SK-N-SH treated with all-trans-retinoic acid at 6 μM for 48 hours (cell line): Measurements from ENCODE around the gene GPX3.

ENCODE experiments used
- ATAC-seq: fragments of 200-7000 bp; cut with Tn5 transposase; 3 replicates; pipeline ENCODE4 v1.9.1; 2020; ENCODE audit warnings: mild to moderate bottlenecking, moderate library complexity
- ARNTL ChIP-seq: fragments of 450-650 bp; formaldehyde crosslinking; IDR thresholded peaks from 2 replicates; pipeline ENCODE4 v1.5.0; 2020; ENCODE audit warnings: low read depth, mild to moderate bottlenecking, moderate library complexity, borderline replicate concordance
- BACH2 ChIP-seq: fragments of 250-450 bp; sonication (Bioruptor Pico); IDR thresholded peaks from 2 replicates; pipeline ENCODE4 v1.9.0; 2021; ENCODE audit warnings: mild to moderate bottlenecking, borderline replicate concordance
- CSDC2 ChIP-seq: fragments of 250-450 bp; sonication (Bioruptor Pico); IDR thresholded peaks from 2 replicates; pipeline ENCODE4 v1.5.0; 2020; ENCODE audit warnings: mild to moderate bottlenecking, moderate library complexity
- GLIS3 ChIP-seq: fragments of 250-450 bp; sonication (Bioruptor Pico); IDR thresholded peaks from 2 replicates; pipeline ENCODE4 v1.5.0; 2020; ENCODE audit warnings: mild to moderate bottlenecking, moderate library complexity
- ISL1 ChIP-seq: fragments of 250-450 bp; sonication (Bioruptor Pico); IDR thresholded peaks from 2 replicates; pipeline ENCODE4 v2.1.2; 2022; ENCODE audit warnings: mild to moderate bottlenecking, moderate library complexity
- OSR1 ChIP-seq: fragments of 250-450 bp; sonication (Bioruptor Pico); IDR thresholded peaks from 2 replicates; pipeline ENCODE4 v1.8.0; 2022; ENCODE audit warnings: moderate library complexity, mild to moderate bottlenecking, inconsistent platforms
- POU6F1 ChIP-seq: fragments of 250-450 bp; sonication (Bioruptor Pico); IDR thresholded peaks from 2 replicates; pipeline ENCODE4 v1.8.0; 2021; ENCODE audit warnings: low read depth, mild to moderate bottlenecking, moderate library complexity, borderline replicate concordance
- PPARA ChIP-seq: fragments of 250-450 bp; sonication (Bioruptor Pico); IDR thresholded peaks from 2 replicates; pipeline ENCODE4 v1.5.0; 2020; ENCODE audit warnings: mild to moderate bottlenecking, borderline replicate concordance
- RARB ChIP-seq: fragments of 250-450 bp; sonication (Bioruptor Pico); IDR thresholded peaks from 2 replicates; pipeline ENCODE4 v1.8.0; 2021; ENCODE audit warnings: mild to moderate bottlenecking, moderate library complexity
- SNAI2 ChIP-seq: fragments of 250-450 bp; sonication (Bioruptor Pico); IDR thresholded peaks from 2 replicates; pipeline ENCODE4 v1.5.0; 2020; ENCODE audit warnings: mild to moderate bottlenecking, moderate library complexity
- TCF4 ChIP-seq: fragments of 250-450 bp; sonication (Bioruptor Pico); IDR thresholded peaks from 2 replicates; pipeline ENCODE4 v1.8.0; 2021; ENCODE audit warnings: mild to moderate bottlenecking, moderate library complexity, borderline replicate concordance
- TOX ChIP-seq: fragments of 250-450 bp; sonication (Bioruptor Pico); IDR thresholded peaks from 2 replicates; pipeline ENCODE4 v1.8.0; 2021; ENCODE audit warnings: mild to moderate bottlenecking, moderate library complexity, borderline replicate concordance
- ZC3H10 ChIP-seq: fragments of 250-450 bp; sonication (Bioruptor Pico); IDR thresholded peaks from 2 replicates; pipeline ENCODE4 v1.5.1; 2021; ENCODE audit warnings: mild to moderate bottlenecking, moderate library complexity
- ZFP3 ChIP-seq: fragments of 250-450 bp; sonication (Bioruptor Pico); IDR thresholded peaks from 2 replicates; pipeline ENCODE4 v1.5.0; 2020; ENCODE audit warnings: mild to moderate bottlenecking, moderate library complexity
- ZFP30 ChIP-seq: fragments of 450-650 bp; formaldehyde crosslinking; IDR thresholded peaks from 2 replicates; pipeline ENCODE4 v1.5.0; 2022; ENCODE audit warnings: mild to moderate bottlenecking, moderate library complexity
- ZNF565 ChIP-seq: fragments of 450-650 bp; formaldehyde crosslinking; conservative IDR thresholded peaks from 2 replicates; pipeline ENCODE4 v1.5.0; 2020; ENCODE audit warnings: low read depth, mild to moderate bottlenecking, moderate library complexity
- ZNF70 ChIP-seq: fragments of 450-650 bp; formaldehyde crosslinking; IDR thresholded peaks from 2 replicates; pipeline ENCODE4 v1.5.0; 2020; ENCODE audit warnings: mild to moderate bottlenecking, moderate library complexity
- ZNF8 ChIP-seq: fragments of 450-650 bp; formaldehyde crosslinking; IDR thresholded peaks from 2 replicates; pipeline ENCODE4 v1.5.0; 2020; ENCODE audit warnings: mild to moderate bottlenecking, moderate library complexity
- TF ChIP-seq, protein P1 (sequence below): fragments of 250-450 bp; sonication (Bioruptor Pico); IDR thresholded peaks from 2 replicates; pipeline ENCODE4 v1.5.1; 2020; ENCODE audit warnings: low read depth, mild to moderate bottlenecking, moderate library complexity
- TF ChIP-seq, protein P2 (sequence below): fragments of 250-450 bp; sonication (Bioruptor Pico); IDR thresholded peaks from 2 replicates; pipeline ENCODE4 v1.5.1; 2021; ENCODE audit warnings: mild to moderate bottlenecking, moderate library complexity

The GPX3 gene

DNA sequence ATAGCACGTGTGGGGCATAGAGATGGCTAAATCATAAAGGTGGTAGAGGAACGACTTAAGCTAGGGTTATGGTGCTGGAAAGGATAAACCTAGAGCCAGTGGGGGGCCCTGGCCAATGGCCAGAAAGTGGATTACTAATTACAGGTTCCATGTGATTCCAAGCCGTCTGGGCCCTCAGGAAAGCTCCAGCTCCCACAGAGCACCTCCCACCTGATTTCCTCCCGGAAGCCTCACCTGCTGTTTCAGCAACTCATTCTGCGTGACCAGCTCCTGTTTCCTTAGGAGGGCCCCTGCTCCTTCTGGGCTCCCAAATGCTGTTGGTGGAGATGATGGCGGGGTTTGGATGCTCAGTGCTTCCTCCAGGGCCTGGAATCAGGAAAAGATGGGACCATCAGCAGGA, 16.2 kb downstream of the GPX3 start:
- TF ChIP-seq ZNF565 (CRISPR knock-in tag), result no peak
- TF ChIP-seq ZC3H10, result no peak
- TF ChIP-seq OSR1 (CRISPR knock-in tag), result no peak
- TF ChIP-seq GLIS3 (CRISPR knock-in tag), result no peak
- no peak for TF ChIP-seq ZNF8
- TF ChIP-seq SNAI2, result no peak

GRCh38 chr5:151037561-151038411, 17.4 kb downstream of the GPX3 start:
- peak; percentile 89 for ATAC-seq
- TF ChIP-seq ZNF70 (CRISPR knock-in tag), result no peak
- no peak for TF ChIP-seq ZC3H10
- TF ChIP-seq ARNTL (CRISPR knock-in tag), result no peak
- TF ChIP-seq ZNF8, result no peak
- TF ChIP-seq, protein P1, sequence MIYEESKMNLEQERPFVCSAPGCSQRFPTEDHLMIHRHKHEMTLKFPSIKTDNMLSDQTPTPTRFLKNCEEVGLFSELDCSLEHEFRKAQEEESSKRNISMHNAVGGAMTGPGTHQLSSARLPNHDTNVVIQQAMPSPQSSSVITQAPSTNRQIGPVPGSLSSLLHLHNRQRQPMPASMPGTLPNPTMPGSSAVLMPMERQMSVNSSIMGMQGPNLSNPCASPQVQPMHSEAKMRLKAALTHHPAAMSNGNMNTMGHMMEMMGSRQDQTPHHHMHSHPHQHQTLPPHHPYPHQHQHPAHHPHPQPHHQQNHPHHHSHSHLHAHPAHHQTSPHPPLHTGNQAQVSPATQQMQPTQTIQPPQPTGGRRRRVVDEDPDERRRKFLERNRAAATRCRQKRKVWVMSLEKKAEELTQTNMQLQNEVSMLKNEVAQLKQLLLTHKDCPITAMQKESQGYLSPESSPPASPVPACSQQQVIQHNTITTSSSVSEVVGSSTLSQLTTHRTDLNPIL (CRISPR knock-in tag), result no peak
- no peak for TF ChIP-seq TCF4 (CRISPR knock-in tag)
- TF ChIP-seq CSDC2 (CRISPR knock-in tag), result no peak
- no peak for TF ChIP-seq POU6F1 (CRISPR knock-in tag)
- no peak for TF ChIP-seq TOX
- no peak for TF ChIP-seq ZFP30 (CRISPR knock-in tag)
- no peak for TF ChIP-seq ISL1 (CRISPR knock-in tag)

More for the DNA sequence above, 16.2 kb downstream of the GPX3 start:
- no peak for ATAC-seq

DNA sequence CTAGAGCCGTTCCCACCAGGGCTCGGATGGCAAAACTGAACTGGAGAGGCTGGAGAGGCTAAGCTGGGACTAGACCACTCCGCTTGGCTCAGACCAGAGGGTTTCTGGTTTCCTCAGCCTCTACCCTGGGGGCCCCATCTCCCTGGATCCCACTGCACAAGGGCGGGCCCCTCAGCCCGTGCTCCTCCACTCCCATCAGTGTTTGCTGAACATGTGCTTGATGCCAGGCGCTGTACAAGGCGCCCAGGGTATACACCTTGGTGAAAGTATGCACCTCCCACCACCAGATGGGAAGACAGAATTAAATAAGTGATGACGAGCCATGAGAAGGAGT, 18.0 kb downstream of the GPX3 start:
- ATAC-seq, result no peak
- TF ChIP-seq PPARA (CRISPR knock-in tag), result no peak

GRCh38 chr5:151038801-151039238, 18.4 kb downstream of the GPX3 start:
- TF ChIP-seq, protein P2, sequence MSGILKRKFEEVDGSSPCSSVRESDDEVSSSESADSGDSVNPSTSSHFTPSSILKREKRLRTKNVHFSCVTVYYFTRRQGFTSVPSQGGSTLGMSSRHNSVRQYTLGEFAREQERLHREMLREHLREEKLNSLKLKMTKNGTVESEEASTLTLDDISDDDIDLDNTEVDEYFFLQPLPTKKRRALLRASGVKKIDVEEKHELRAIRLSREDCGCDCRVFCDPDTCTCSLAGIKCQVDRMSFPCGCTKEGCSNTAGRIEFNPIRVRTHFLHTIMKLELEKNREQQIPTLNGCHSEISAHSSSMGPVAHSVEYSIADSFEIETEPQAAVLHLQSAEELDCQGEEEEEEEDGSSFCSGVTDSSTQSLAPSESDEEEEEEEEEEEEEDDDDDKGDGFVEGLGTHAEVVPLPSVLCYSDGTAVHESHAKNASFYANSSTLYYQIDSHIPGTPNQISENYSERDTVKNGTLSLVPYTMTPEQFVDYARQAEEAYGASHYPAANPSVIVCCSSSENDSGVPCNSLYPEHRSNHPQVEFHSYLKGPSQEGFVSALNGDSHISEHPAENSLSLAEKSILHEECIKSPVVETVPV (CRISPR knock-in tag), result no peak
- TF ChIP-seq TCF4 (CRISPR knock-in tag) (no peak), ZFP30 (CRISPR knock-in tag) (no peak), BACH2 (CRISPR knock-in tag) (no peak), PPARA (CRISPR knock-in tag) (no peak), POU6F1 (CRISPR knock-in tag) (no peak), ZNF565 (CRISPR knock-in tag) (no peak), TOX (no peak), RARB (CRISPR knock-in tag) (no peak), ZFP3 (CRISPR knock-in tag) (no peak), ARNTL (CRISPR knock-in tag) (no peak), ZC3H10 (no peak), CSDC2 (CRISPR knock-in tag) (no peak), SNAI2 (no peak)
- TF ChIP-seq, protein P1 (CRISPR knock-in tag), result no peak
- ATAC-seq, result peak; percentile 37
